ENCODE data around the gene PSMD10.

Gene PSMD10

DNA sequence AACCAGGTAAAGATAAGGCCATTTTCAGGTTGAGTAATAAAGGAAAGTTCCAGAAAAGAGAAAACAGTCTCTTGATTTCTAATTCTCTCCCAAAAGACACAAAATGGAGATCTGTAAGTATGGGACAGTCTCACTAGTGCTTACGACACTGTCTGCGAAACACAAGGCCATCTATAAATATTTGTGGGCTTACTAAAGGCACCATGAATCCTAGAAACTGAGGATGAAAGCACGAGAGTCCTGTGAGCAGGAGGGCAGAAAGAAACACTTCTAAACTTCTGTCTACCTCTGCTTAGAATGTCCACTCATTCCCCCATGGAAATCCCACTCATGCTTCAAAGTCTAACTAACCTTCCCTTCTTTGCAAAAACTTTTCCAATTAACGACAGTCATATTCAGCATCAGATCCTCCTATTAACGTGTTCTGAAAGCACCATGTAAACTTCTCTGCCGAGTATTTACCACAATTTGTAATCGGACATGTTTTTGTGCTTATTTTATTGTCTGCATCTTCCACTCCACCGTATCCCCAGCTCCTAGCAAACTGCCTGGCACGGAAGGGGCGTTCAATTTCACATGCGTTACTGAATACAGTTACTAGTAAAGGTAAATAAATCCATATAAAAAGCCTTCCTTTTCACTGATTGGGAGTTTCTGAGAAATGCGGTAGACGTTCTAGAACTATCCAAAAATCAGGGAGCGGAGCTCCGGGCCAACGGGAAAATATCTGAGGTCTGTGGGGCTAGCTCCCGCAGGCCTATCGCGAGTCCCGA is 665 bp downstream of the PSMD10 start:
- H3K4me1 Mint-ChIP-seq = peaks cover 17% of the 10 kb centered on the region
- DNase-seq = no peak
- TF ChIP-seq, protein P1, sequence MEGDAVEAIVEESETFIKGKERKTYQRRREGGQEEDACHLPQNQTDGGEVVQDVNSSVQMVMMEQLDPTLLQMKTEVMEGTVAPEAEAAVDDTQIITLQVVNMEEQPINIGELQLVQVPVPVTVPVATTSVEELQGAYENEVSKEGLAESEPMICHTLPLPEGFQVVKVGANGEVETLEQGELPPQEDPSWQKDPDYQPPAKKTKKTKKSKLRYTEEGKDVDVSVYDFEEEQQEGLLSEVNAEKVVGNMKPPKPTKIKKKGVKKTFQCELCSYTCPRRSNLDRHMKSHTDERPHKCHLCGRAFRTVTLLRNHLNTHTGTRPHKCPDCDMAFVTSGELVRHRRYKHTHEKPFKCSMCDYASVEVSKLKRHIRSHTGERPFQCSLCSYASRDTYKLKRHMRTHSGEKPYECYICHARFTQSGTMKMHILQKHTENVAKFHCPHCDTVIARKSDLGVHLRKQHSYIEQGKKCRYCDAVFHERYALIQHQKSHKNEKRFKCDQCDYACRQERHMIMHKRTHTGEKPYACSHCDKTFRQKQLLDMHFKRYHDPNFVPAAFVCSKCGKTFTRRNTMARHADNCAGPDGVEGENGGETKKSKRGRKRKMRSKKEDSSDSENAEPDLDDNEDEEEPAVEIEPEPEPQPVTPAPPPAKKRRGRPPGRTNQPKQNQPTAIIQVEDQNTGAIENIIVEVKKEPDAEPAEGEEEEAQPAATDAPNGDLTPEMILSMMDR (IDR thresholded peaks at IDR 0.05) = no peak
- H3K9me3 Mint-ChIP-seq = no peaks in the 10 kb centered on the region
- H3K27me3 Mint-ChIP-seq (ENCODE audit: low read depth, poor library complexity) = peaks cover 13% of the 10 kb centered on the region
- H3K4me3 Mint-ChIP-seq = no peak overlapping the region
- H3K27ac Mint-ChIP-seq = no peak overlapping the region
- H3K36me3 Mint-ChIP-seq (ENCODE audit: low read depth) = peaks cover 25% of the 10 kb centered on the region

DNA sequence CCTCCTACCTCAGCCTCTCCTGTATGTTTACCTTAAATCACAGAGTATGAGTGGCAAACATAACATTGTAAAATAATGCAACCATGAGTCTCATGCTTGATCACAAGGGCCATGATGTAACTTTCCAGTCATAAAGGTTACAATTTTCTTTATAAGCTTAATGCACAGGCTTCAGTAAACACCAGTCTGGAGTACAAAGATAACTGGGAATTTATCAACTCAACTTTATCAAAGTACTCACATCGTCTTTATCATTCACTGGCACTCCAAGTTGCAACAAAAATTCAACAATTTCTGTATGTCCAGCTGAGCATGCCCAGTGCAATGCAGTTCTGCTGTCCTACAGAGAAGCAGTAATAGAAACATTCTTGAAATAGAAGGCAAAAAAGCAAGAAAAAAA is 2.8 kb downstream of the PSMD10 start:
- Mint-ChIP-seq H3K27me3 (ENCODE audit: low read depth, poor library complexity) (peaks cover 6% of the 10 kb centered on the region), H3K36me3 (ENCODE audit: low read depth) (peaks cover 37% of the 10 kb centered on the region), H3K4me3 (peak overlapping the region; percentile 69), H3K9me3 (no peaks in the 10 kb centered on the region), H3K4me1 (peaks cover 17% of the 10 kb centered on the region), H3K27ac (no peak overlapping the region)
- no peak for DNase-seq
- TF ChIP-seq, protein P1 (IDR thresholded peaks at IDR 0.05) = no peak

DNA sequence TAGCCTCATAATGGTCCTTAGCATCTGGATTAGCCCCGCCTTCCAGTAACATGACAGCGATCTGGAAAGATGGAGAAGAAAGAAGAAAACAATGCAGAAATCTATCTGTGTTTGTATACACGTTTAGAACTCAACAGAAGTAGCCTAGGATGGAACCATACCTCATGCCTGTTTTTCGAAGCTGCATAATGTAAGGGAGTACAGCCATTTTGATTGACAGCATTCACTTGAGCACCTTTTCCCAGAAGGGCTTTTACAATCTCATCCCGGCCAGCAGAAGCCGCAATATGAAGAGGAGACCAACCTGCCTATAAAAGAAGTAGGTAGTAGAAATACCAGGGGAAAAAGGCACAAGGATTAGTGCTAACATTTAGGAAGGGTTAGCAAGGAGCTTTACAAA is 3.5 kb downstream of the PSMD10 start:
- H3K27me3 Mint-ChIP-seq (ENCODE audit: low read depth, poor library complexity) = no peaks in the 10 kb centered on the region

DNA sequence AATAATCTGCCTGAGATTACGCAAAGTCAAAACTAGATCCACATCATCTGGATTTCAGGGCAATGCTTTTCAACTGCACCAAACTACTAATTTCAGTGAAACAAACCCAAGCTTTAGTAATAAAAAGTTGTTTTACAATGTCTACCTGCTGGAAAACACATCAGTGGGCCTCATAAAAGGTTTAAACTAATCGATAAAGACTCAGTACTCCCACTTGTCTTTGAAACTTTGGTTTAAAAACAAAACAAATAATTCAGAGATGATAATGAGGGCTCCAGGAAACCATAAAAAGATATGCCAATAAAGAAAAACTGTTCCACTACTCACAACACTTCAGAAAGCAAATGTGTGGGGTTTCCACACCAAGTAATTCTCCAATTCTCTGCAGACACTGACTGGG is 10.2 kb downstream of the PSMD10 start:
- Mint-ChIP-seq H3K27ac (no peak overlapping the region), H3K36me3 (ENCODE audit: low read depth) (peaks cover 21% of the 10 kb centered on the region), H3K4me3 (no peak overlapping the region), H3K9me3 (no peaks in the 10 kb centered on the region), H3K4me1 (no peaks in the 10 kb centered on the region), H3K27me3 (ENCODE audit: low read depth, poor library complexity) (peaks cover 6% of the 10 kb centered on the region)
- TF ChIP-seq, protein P1 (IDR thresholded peaks at IDR 0.05) = no peak
- DNase-seq = no peak

More for the DNA sequence above, 3.5 kb downstream of the PSMD10 start:
- Mint-ChIP-seq H3K27ac (no peak overlapping the region), H3K4me1 (peaks cover 17% of the 10 kb centered on the region), H3K9me3 (no peaks in the 10 kb centered on the region), H3K4me3 (no peak overlapping the region), H3K36me3 (ENCODE audit: low read depth) (peaks cover 41% of the 10 kb centered on the region)
- no peak for DNase-seq
- TF ChIP-seq, protein P1 (IDR thresholded peaks at IDR 0.05) = no peak

DNA sequence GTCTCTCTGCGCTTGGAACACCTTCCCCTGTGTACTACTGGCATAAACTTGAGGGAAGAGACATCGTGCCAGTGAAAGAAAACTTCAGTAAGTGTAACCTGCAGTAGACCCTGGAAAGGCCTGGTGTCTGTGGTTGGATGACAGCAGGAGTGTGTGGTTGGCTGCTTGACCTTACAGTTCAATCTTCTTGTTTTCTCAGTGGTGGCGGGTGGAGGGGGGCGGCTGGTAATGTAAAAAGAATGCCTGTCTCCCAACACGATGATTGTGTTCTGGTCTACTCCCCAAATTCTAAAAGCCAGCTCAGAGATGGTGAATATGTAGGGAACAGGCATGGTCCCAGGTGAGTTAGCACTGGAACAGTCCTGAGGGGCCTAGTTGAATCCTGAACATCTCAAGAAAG is 18.6 kb downstream of the PSMD10 start:
- Mint-ChIP-seq H3K9me3 (no peaks in the 10 kb centered on the region), H3K4me3 (no peak overlapping the region), H3K4me1 (peaks cover 7% of the 10 kb centered on the region), H3K27ac (no peak overlapping the region), H3K36me3 (ENCODE audit: low read depth) (no peaks in the 10 kb centered on the region), H3K27me3 (ENCODE audit: low read depth, poor library complexity) (peaks cover 6% of the 10 kb centered on the region)
- TF ChIP-seq, protein P1 (IDR thresholded peaks at IDR 0.05) = no peak
- no peak for DNase-seq

DNA sequence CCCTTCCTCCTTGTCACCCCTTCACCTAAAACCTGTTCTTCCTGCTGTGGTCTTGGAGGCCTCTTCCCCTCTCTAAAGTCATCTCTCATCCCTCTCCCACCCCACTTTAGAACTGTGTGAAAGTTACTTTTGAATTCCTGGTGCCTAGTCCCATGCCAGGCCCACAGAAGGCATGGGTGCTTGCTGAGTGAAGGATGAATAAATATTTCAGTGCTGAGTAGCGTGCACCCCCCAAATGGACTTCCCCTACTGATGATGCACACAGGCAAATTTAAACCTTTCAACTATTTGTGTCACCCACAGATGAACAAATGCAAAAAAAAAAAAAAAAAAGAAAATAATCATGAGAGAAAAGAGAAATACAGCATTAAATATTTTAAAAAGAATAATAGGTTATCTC is 19.8 kb downstream of the PSMD10 start:
- no peaks in the 10 kb centered on the region for H3K9me3 Mint-ChIP-seq
- no peak overlapping the region for H3K27ac Mint-ChIP-seq
- peaks cover 3% of the 10 kb centered on the region for H3K27me3 Mint-ChIP-seq (ENCODE audit: low read depth, poor library complexity)
- no peak for DNase-seq
- TF ChIP-seq, protein P1 (IDR thresholded peaks at IDR 0.05) = no peak
- peaks cover 11% of the 10 kb centered on the region for H3K4me1 Mint-ChIP-seq
- H3K4me3 Mint-ChIP-seq = no peak overlapping the region
- H3K36me3 Mint-ChIP-seq (ENCODE audit: low read depth) = no peaks in the 10 kb centered on the region
